Lower lobe of right lung (tissue), 2 donors: ENCODE data around the gene G2E3. TPM values are rescaled to one million over a fixed set of nuclear protein-coding genes. Genes with fewer than 3 reads are reported as not detected.

Experiments
- ATAC-seq, 2 donors: fragments of 200-7000 bp; cut with Tn5 transposase; one replicate each; pipeline ENCODE4 v1.9.1; 2020 to 2022; ENCODE audit warnings: mild to moderate bottlenecking in 2 of 2, moderate library complexity in 2 of 2
- DNase-seq: peaks from one replicate; pipeline ENCODE4 v3.0.0-alpha.2; 2020
- H3K27ac ChIP-seq: fragments of 200-600 bp; one replicate; pipeline ENCODE4 v1.8.0; 2022
- H3K27me3 ChIP-seq: fragments of 200-600 bp; one replicate; pipeline ENCODE4 v1.8.0; 2022; ENCODE audit warnings: low read depth
- H3K36me3 ChIP-seq: fragments of 200-600 bp; one replicate; pipeline ENCODE4 v1.8.0; 2022; ENCODE audit warnings: mild to moderate bottlenecking
- H3K4me1 ChIP-seq: fragments of 200-600 bp; one replicate; pipeline ENCODE4 v1.8.0; 2022
- H3K4me3 ChIP-seq: fragments of 200-600 bp; one replicate; pipeline ENCODE4 v1.8.0; 2022; ENCODE audit warnings: mild to moderate bottlenecking
- H3K9me3 ChIP-seq: fragments of 200-600 bp; one replicate; pipeline ENCODE4 v1.8.0; 2022
- intact Hi-C: fragments of 100-400 bp; cut with DNase I; formaldehyde crosslinking; loops from one replicate; pipeline ENCODE4 v1.11.0; 2022
- total RNA-seq: library from RNA; stranded (reverse); fragmentation: NEBNext Ultra II Directional; extraction: Animal tissue kit (Norgen Biotek cat#: 25700); gene quantifications from one replicate; pipeline ENCODE4 v1.2.1, GENCODE V29; 2021
- TF ChIP-seq, protein P1 (sequence below): fragments of 200-600 bp; IDR thresholded peaks from one replicate; pipeline ENCODE4 v1.8.0; 2022; ENCODE audit warnings: antibody characterized with exemption, mild to moderate bottlenecking
- donor health status: DM: no; HTN: yes; CAD: no; lungs with severe emphysema.

G2E3 gene
- total RNA-seq, 1 donor from 2014 or later, result 14.3 TPM

DNA sequence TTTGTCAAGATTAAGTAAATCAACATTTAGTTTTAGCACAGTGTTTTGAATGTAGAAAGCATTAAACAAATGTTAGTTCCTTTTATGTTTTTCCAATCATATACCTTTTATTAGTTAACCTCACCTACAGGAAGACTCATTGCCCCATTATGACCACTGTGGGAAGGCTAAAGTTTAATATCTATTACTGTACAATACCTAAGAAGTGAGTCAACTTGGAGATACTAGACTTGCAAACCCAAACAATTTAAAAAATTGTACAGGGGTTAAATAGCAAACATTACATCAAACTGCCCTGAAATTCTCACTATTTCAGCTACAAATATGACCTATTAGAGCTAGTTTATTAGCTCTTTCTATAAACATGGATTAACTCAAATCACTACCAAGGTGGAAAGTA, 8.6 kb upstream of the G2E3 start:
- intact Hi-C loops, result no loop called here
- DNase-seq, result no peak
- Histone ChIP-seq H3K4me1 (no peaks in the 10 kb centered on the region), H3K36me3 (no peaks in the 10 kb centered on the region), H3K27ac (no peak overlapping the region), H3K9me3 (no peaks in the 10 kb centered on the region), H3K27me3 (peaks cover 5% of the 10 kb centered on the region), H3K4me3 (no peak overlapping the region)
- ATAC-seq, result no peak
- TF ChIP-seq, protein P1, sequence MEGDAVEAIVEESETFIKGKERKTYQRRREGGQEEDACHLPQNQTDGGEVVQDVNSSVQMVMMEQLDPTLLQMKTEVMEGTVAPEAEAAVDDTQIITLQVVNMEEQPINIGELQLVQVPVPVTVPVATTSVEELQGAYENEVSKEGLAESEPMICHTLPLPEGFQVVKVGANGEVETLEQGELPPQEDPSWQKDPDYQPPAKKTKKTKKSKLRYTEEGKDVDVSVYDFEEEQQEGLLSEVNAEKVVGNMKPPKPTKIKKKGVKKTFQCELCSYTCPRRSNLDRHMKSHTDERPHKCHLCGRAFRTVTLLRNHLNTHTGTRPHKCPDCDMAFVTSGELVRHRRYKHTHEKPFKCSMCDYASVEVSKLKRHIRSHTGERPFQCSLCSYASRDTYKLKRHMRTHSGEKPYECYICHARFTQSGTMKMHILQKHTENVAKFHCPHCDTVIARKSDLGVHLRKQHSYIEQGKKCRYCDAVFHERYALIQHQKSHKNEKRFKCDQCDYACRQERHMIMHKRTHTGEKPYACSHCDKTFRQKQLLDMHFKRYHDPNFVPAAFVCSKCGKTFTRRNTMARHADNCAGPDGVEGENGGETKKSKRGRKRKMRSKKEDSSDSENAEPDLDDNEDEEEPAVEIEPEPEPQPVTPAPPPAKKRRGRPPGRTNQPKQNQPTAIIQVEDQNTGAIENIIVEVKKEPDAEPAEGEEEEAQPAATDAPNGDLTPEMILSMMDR, result no peak

DNA sequence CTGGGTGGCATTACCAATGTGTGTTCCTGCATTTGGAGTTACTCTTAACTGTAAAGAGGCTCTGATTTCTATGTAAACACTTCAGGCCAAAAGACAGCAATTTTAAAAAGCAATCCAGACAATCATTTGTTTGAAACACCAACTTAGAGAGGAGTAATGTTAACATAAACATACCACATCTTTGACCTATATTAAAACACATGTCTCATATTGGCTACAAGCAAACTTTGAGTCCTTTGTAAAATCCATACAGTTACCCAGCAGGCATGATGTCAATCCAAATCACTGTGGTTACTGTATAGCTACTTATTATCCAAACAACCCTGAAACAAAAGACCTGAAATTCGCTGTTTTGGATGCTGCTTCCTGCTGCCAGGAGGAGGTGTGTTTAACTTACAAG, 7.5 kb upstream of the G2E3 start:
- ATAC-seq (peak in 1 of 2 donors; percentile 35), DNase-seq (no peak)
- peaks cover 5% of the 10 kb centered on the region for H3K27me3 ChIP-seq
- no peaks in the 10 kb centered on the region for H3K9me3 ChIP-seq
- TF ChIP-seq, protein P1, result no peak
- no peak overlapping the region for H3K27ac ChIP-seq
- no peaks in the 10 kb centered on the region for H3K4me1 ChIP-seq
- no peak overlapping the region for H3K4me3 ChIP-seq
- no peaks in the 10 kb centered on the region for H3K36me3 ChIP-seq
- intact Hi-C loops, result no loop called here

DNA sequence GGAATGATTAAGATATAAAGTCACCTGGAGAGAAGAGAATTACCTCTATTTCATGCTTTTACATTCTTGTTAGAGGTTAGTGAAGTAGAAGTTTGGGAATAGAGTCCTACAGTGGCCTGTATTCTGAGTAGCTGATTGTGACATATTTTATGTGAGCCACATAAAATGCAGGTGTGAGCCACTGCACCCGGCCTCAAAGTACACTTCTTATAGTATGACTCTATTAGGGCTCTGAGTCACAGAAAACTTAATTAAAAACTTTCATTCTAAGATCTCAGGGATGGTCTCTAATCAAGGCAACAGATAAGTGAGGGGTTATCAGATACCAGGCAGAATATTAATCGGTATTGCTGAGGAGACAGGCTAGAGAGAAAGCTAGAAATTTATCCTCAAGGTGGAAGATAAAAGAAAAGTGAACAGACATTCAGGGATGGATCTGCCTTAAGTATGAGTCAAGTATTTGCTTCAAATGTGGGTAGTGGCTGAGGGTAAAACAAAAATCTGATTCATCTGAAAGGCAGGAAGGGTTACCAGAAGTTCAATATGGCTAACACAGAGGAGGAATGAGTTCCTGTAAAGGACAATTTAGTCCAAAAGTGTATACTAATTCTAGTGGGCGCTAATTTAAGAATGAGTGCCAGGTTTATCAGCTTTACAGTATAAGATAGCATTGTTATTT, 5.5 kb upstream of the G2E3 start:
- ATAC-seq (no peak), DNase-seq (no peak)
- intact Hi-C loops, result no loop called here
- H3K27me3 ChIP-seq, result peaks cover 5% of the 10 kb centered on the region
- H3K36me3 ChIP-seq, result no peaks in the 10 kb centered on the region
- no peak overlapping the region for H3K4me3 ChIP-seq
- no peak overlapping the region for H3K27ac ChIP-seq
- H3K4me1 ChIP-seq, result no peaks in the 10 kb centered on the region
- H3K9me3 ChIP-seq, result no peaks in the 10 kb centered on the region
- TF ChIP-seq, protein P1, result no peak

DNA sequence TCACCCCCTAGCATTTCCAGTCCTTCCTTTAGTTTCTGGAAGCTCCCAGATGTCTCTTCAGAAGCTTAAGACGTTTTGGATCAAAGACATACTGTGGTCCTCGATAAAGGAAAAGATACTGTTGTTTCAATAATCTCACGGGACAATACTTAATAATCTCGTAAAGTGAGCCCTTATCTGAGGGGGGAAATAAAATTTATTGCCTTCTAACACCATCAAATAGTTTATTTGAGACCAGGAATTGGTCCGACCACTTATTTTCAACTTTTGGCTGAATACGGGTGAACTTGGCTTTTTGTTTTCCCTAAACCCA, 640 bp upstream of the G2E3 start:
- no peaks in the 10 kb centered on the region for H3K9me3 ChIP-seq
- ATAC-seq, result no peak
- no peaks in the 10 kb centered on the region for H3K36me3 ChIP-seq
- peak overlapping the region; percentile 83 for H3K27ac ChIP-seq
- intact Hi-C loops, result no loop called here
- H3K4me1 ChIP-seq, result peaks cover 15% of the 10 kb centered on the region
- peak overlapping the region; percentile 82 for H3K4me3 ChIP-seq
- no peaks in the 10 kb centered on the region for H3K27me3 ChIP-seq
- DNase-seq, result no peak
- TF ChIP-seq, protein P1, result no peak

DNA sequence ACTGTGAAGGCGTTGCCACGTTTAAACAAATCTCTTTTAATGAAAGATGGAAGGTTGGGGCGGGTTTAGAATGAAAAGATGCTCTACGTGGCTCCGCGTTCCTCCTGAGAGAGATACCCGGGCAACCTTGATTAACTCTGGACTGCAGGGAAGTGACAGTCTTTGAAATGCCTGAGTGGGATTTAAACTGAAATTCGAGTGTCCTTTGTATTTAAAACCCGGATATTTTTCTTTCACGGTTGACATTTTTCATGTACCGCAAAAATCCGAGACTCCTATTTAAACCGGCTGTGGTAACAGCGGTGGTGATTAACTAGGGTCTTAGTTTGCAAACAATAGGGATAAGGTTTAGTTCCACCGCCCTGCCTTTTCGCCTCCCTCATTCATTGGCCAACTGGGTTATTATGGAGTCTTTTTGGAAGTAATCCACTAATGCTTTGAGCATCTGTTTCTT, 707 bp downstream of the G2E3 start:
- TF ChIP-seq, protein P1, result no peak
- Histone ChIP-seq H3K9me3 (no peaks in the 10 kb centered on the region), H3K27ac (peak overlapping the region; percentile 83), H3K4me1 (peaks cover 15% of the 10 kb centered on the region), H3K4me3 (peak overlapping the region; percentile 82), H3K36me3 (no peaks in the 10 kb centered on the region), H3K27me3 (no peaks in the 10 kb centered on the region)
- peak; percentile 26 to 34 for ATAC-seq
- intact Hi-C loops, result no loop called here
- no peak for DNase-seq
